Endothelial cell of umbilical vein (primary cell): ENCODE measurements around the gene KAT2A. TPM values are rescaled to one million over a fixed set of nuclear protein-coding genes. Genes with fewer than 3 reads are reported as not detected.

Experiments
- BruUV-seq: library from RNA; stranded (reverse); fragments of 400-500 nt; replicated peaks from 2 replicates; lab custom pipeline; 2021; lab: Mats Ljungman, UMichigan
- CTCF ChIA-PET: fragments of 300-600, 350-600 bp; sonication (Branson Sonifier 250); formaldehyde crosslinking; loops from one replicate; lab custom pipeline; 2021; ENCODE audit warnings: antibody characterized with exemption, inconsistent platforms; lab: Charles Lee
- POLR2A ChIA-PET: fragments of 300-600, 350-600 bp; sonication (Branson Sonifier 250); formaldehyde crosslinking; loops from one replicate; lab custom pipeline; 2021; ENCODE audit warnings: antibody characterized with exemption, inconsistent platforms; lab: Charles Lee
- DNase-seq: peaks from one replicate; pipeline ENCODE4 v3.0.0-alpha.2; 2011; ENCODE audit warnings: low read depth, low spot score
- FAIRE-seq: peaks from 2 replicates; lab custom pipeline; 2011; peaks lifted over from hg19 to GRCh38; lab: Jason Lieb, UNC
- H2AFZ ChIP-seq: 2 replicates; pipeline ENCODE4 v1.6.0; 2012; ENCODE audit warnings: low read depth, low read length, control low read depth, inconsistent platforms
- H3K27ac ChIP-seq: 2 replicates; pipeline ENCODE4 v1.5.1; 2011; ENCODE audit warnings: low read depth, mild to moderate bottlenecking, control low read depth, low read length, moderate library complexity; ENCODE audit not compliant: insufficient read depth
- H3K27me3 ChIP-seq, 2 experiments: 2 replicates each; pipeline versions ENCODE4 v1.6.0 to v1.6.1; 2011; ENCODE audit warnings: low read length in 2 of 2, mixed read lengths in 1 of 2; ENCODE audit not compliant: control insufficient read depth in 2 of 2, insufficient read depth in 2 of 2
- H3K36me3 ChIP-seq, 2 experiments: 2 replicates in 1 of 2; 3 replicates in 1 of 2; pipeline ENCODE4 v1.5.1; 2011; ENCODE audit warnings: low read length in 2 of 2, mild to moderate bottlenecking in 1 of 2, moderate library complexity in 1 of 2; ENCODE audit not compliant: control insufficient read depth in 2 of 2, insufficient read depth in 2 of 2; ENCODE audit errors: extremely low read depth in 1 of 2
- H3K4me1 ChIP-seq: 3 replicates; pipeline ENCODE4 v1.5.1; 2011; ENCODE audit warnings: mild to moderate bottlenecking, low read length; ENCODE audit not compliant: control insufficient read depth, insufficient read depth; ENCODE audit errors: extremely low read depth
- H3K4me2 ChIP-seq: 2 replicates; pipeline ENCODE4 v1.6.1; 2011; ENCODE audit warnings: low read length, control low read depth, mixed read lengths; ENCODE audit not compliant: insufficient read depth
- H3K4me3 ChIP-seq, 3 experiments: fragments of 200-600 bp in 1 of 3; sonication (generic), shearing (Covaris generic) in 1 of 3; replicated peaks in 1 of 3; 2 replicates each; pipeline ENCODE4 v1.5.1; 2011 to 2016; ENCODE audit warnings: control low read depth in 3 of 3, low read length in 3 of 3, mild to moderate bottlenecking in 2 of 3, inconsistent platforms in 1 of 3, low read depth in 1 of 3, moderate library complexity in 1 of 3; ENCODE audit not compliant: insufficient read depth in 1 of 3
- H3K79me2 ChIP-seq: 2 replicates; pipeline ENCODE4 v1.6.0; 2012; ENCODE audit warnings: low read length, inconsistent platforms; ENCODE audit not compliant: control insufficient read depth, insufficient read depth
- H3K9ac ChIP-seq: replicated peaks from 2 replicates; pipeline ENCODE3; 2011; ENCODE audit warnings: low read length, control low read depth; ENCODE audit not compliant: insufficient read depth; ENCODE audit errors: extremely low read depth
- H3K9me1 ChIP-seq: replicated peaks from 3 replicates; pipeline ENCODE4 v1.6.0; 2011; ENCODE audit warnings: mild to moderate bottlenecking, low read length; ENCODE audit not compliant: control insufficient read depth, insufficient read depth; ENCODE audit errors: extremely low read depth
- H3K9me3 ChIP-seq: replicated peaks from 2 replicates; pipeline ENCODE4 v1.5.1; 2012; ENCODE audit warnings: low read length, inconsistent platforms; ENCODE audit not compliant: control insufficient read depth, insufficient read depth
- H4K20me1 ChIP-seq: replicated peaks from 2 replicates; pipeline ENCODE3; 2011; ENCODE audit warnings: mild to moderate bottlenecking, low read length; ENCODE audit not compliant: control insufficient read depth, insufficient read depth; ENCODE audit errors: extremely low read depth
- EZH2 ChIP-seq: IDR thresholded peaks from 2 replicates; pipeline ENCODE4 v1.6.1; 2012; ENCODE audit warnings: borderline replicate concordance, low read depth, mild to moderate bottlenecking, moderate library complexity, low read length, inconsistent platforms; ENCODE audit not compliant: severe bottlenecking
- FOS ChIP-seq: IDR thresholded peaks from 2 replicates; pipeline ENCODE4 v1.6.1; 2011; ENCODE audit warnings: mild to moderate bottlenecking, low read length, moderate library complexity, borderline replicate concordance; ENCODE audit not compliant: insufficient read depth
- GATA2 ChIP-seq: IDR thresholded peaks from 2 replicates; pipeline ENCODE4 v1.7.0; 2011; ENCODE audit warnings: low read depth, mild to moderate bottlenecking, moderate library complexity, mixed read lengths, low read length; ENCODE audit not compliant: insufficient read length, insufficient read depth
- JUN ChIP-seq: IDR thresholded peaks from 2 replicates; pipeline ENCODE4 v1.6.1; 2011; ENCODE audit warnings: borderline replicate concordance, low read depth; ENCODE audit not compliant: insufficient read length, insufficient read depth
- MYC ChIP-seq: IDR thresholded peaks from one replicate; pipeline ENCODE4 v1.6.1; 2011; ENCODE audit warnings: mild to moderate bottlenecking, low read depth, low read length
- POLR2A ChIP-seq: IDR thresholded peaks from 2 replicates; pipeline ENCODE4 v1.6.1; 2012; ENCODE audit warnings: low read depth, mild to moderate bottlenecking, control low read depth, low read length
- POLR2AphosphoS5 ChIP-seq: IDR thresholded peaks from 2 replicates; pipeline ENCODE4 v1.6.1; 2012; ENCODE audit warnings: low read depth, mild to moderate bottlenecking, control low read depth, low read length, moderate library complexity; ENCODE audit not compliant: insufficient read depth
- dilution Hi-C: fragments of 300-500 bp; cut with MboI; formaldehyde crosslinking; loops from one replicate; pipeline ENCODE4 v1.15.0; 2019; ENCODE audit warnings: low sequenced_read_pairs; ENCODE audit not compliant: extremely low pct_ligation_motif_present
- intact Hi-C: fragments of 100-400 bp; cut with micrococcal nuclease; formaldehyde crosslinking; loops from one replicate; pipeline ENCODE4 v1.10.0; 2022
- polyA plus RNA-seq, 4 experiments: library from polyadenylated mRNA; depleted of rRNA in 3 of 4; stranded (reverse) in 3 of 4; unstranded in 1 of 4; fragments of >200 nt; gene quantifications; 2 replicates each; pipeline versions ENCODE4 v1.2.1 to v1.2.3, GENCODE V29; 2011 to 2012; ENCODE audit warnings: missing spikeins in 1 of 4
- total RNA-seq: library from RNA; stranded (reverse); gene quantifications from 2 replicates; pipeline ENCODE4 v1.2.3, GENCODE V29; 2021
- TF ChIP-seq, protein P1 (sequence below), 2 donors: IDR thresholded peaks; 1 replicate in 1 of 2; 2 replicates in 1 of 2; pipeline ENCODE4 v1.5.1; 2011; ENCODE audit warnings: low read length in 2 of 2, mild to moderate bottlenecking in 2 of 2, moderate library complexity in 2 of 2, control low read depth in 1 of 2, inconsistent platforms in 1 of 2, low read depth in 1 of 2; ENCODE audit not compliant: insufficient read depth in 1 of 2; ENCODE audit errors: extremely low read depth in 1 of 2
- TF ChIP-seq, protein P2 (sequence below): IDR thresholded peaks from 2 replicates; pipeline ENCODE4 v1.6.1; 2011; ENCODE audit not compliant: insufficient read depth, insufficient read length

KAT2A gene
- total and polyA plus RNA-seq, 2 donors (not counting 3 experiments of a cell fraction or from before 2014, with no cell fraction given), result 32.9 to 33.4 TPM

DNA sequence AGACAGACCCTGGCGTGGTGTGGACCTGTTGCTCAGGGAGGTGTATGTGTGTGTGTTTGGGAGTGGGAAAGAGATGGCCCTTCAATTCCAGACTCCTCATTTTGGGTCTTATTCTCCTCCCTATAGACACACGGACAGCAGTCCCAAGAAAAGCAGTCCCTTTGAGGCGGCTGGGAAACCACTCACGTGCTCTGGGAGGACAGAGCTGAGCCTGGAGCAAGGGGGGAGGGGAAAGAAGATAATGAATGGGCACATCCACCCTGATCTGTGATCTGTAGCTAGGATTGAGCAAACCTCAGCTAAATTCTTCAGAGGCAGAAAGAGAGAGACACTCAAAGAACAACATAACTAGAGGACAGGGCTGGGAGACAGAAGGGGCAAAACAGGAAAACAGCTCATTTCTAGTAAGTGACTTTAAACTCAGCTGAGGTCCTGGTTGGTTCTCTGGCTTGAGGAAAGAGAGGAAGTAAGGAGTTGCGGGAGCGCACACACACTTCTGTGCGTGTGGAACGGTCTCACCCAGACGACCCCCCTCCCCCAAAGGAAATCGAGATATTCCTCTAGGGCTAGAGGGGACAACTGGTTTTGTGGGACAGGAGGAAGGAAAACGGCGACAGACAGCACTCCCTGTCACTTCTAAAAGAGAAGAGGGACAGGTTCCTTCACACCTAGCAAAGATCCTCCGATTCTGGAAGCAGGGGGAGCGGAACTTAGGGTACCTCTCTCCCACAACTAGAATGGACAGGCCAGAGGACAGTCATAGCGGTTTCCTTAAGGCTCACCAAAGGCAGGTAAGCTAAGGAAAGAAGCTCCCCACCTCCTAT is 33.0 kb upstream of the KAT2A start:
- DNase-seq, result peak; percentile 73
- intact Hi-C loops (loop anchor here (1.0 kb wide), 1 partner anchor 22 kb away; no protein-coding TSS in a partner anchor), dilution Hi-C loops (no loop called here)
- Histone ChIP-seq H3K9me1 (no peaks in the 10 kb centered on the region), H3K9me3 (no peaks in the 10 kb centered on the region), H3K36me3 (peaks cover 0 to 6% of the 10 kb centered on the region in 2 experiments), H3K27ac (peak overlapping the region; percentile 75), H3K9ac (peak overlapping the region; percentile 93), H3K27me3 (no peaks in the 10 kb centered on the region), H3K79me2 (peaks cover 53% of the 10 kb centered on the region), H3K4me3 (peak overlapping the region; percentile 73 to 100 (median 90)), H3K4me1 (peaks cover 13% of the 10 kb centered on the region), H3K4me2 (peak overlapping the region; percentile 76), H4K20me1 (peaks cover 4% of the 10 kb centered on the region), H2AFZ (no peak overlapping the region)
- BruUV-seq, result TSS peak; percentile 59
- ChIA-PET POLR2A (interaction anchor here (0.7 to 0.8 kb wide), 2 partner anchors 15 to 26 kb away, joined by 3 to 4 read pairs; partner anchors contain the start of gene KCNH4), CTCF (interaction anchor here (0.7 to 2.1 kb wide), 9 partner anchors 8 to 86 kb away, joined by 3 to 13 read pairs (median 5); no protein-coding TSS in a partner anchor)
- TF ChIP-seq EZH2 (no peak), GATA2 (no peak), MYC (no peak), POLR2A (peak; percentile 53)
- peak; percentile 88 for FAIRE-seq

DNA sequence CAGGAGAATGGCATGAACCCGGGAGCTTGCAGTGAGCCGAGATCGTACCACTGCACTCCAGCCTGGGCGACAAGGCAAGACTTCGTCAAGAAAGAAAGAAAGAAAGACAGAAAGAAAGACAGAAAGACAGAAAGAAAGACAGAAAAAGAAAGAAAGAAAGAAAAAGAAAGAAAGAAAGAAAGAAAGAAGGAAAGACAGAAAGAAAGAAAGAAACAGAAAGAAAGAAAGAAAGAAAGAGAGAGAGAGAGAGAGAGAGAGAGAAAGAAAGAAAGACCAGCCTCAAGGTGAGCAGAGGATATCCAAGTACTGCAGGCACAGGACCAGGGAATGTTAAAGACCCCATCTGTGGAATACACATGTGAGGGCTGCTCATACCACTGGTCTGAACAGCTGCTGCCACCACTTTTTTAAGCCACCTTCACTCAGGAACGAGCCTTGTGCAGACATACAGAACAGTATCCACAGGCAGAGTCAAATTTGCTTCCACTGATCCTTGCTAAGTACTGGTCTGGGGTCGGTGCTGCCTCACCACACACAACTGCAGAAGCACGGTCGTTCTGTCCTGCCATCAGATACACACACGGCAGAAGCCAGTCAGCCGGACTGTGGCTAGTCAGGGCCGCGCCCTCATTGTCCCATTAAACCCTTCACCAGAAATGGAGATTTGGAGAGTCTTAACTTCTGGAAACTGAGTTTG is 25.9 kb upstream of the KAT2A start:
- Histone ChIP-seq H3K4me2 (no peak overlapping the region), H3K9me3 (no peaks in the 10 kb centered on the region), H3K27ac (no peak overlapping the region), H3K4me3 (no peak overlapping the region), H3K9me1 (no peaks in the 10 kb centered on the region), H3K4me1 (no peaks in the 10 kb centered on the region), H2AFZ (no peak overlapping the region), H3K79me2 (peaks cover 92% of the 10 kb centered on the region), H4K20me1 (no peaks in the 10 kb centered on the region), H3K36me3 (peaks cover 4 to 23% of the 10 kb centered on the region in 2 experiments), H3K27me3 (no peaks in the 10 kb centered on the region), H3K9ac (no peak overlapping the region)
- no peak for FAIRE-seq
- DNase-seq, result no peak
- TF ChIP-seq, protein P1, sequence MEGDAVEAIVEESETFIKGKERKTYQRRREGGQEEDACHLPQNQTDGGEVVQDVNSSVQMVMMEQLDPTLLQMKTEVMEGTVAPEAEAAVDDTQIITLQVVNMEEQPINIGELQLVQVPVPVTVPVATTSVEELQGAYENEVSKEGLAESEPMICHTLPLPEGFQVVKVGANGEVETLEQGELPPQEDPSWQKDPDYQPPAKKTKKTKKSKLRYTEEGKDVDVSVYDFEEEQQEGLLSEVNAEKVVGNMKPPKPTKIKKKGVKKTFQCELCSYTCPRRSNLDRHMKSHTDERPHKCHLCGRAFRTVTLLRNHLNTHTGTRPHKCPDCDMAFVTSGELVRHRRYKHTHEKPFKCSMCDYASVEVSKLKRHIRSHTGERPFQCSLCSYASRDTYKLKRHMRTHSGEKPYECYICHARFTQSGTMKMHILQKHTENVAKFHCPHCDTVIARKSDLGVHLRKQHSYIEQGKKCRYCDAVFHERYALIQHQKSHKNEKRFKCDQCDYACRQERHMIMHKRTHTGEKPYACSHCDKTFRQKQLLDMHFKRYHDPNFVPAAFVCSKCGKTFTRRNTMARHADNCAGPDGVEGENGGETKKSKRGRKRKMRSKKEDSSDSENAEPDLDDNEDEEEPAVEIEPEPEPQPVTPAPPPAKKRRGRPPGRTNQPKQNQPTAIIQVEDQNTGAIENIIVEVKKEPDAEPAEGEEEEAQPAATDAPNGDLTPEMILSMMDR (IDR thresholded peaks at IDR 0.05; ENCODE audit: extremely low read depth in 1 of 2, insufficient read depth in 1 of 2, low read depth in 1 of 2, low read length in 2 of 2), result no peak
- TF ChIP-seq FOS (no peak), EZH2 (no peak), GATA2 (no peak), POLR2A (no peak), JUN (no peak), MYC (no peak), POLR2AphosphoS5 (no peak)
- TF ChIP-seq, protein P2, sequence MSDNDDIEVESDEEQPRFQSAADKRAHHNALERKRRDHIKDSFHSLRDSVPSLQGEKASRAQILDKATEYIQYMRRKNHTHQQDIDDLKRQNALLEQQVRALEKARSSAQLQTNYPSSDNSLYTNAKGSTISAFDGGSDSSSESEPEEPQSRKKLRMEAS, result no peak
- ChIA-PET CTCF (interaction anchor here (0.7 kb wide), 1 partner anchor 34 kb away, joined by 3 read pairs; no protein-coding TSS in a partner anchor), POLR2A (no interaction called here)
- dilution Hi-C loops (no loop called here), intact Hi-C loops (no loop called here)
- no TSS peak for BruUV-seq
